Kidney epithelial cell (primary cell): Measurements from ENCODE around the gene SIGLEC5. TPM values are rescaled to one million over a fixed set of nuclear protein-coding genes. Genes with fewer than 3 reads are reported as not detected.
A peak's percentile ranks its signal among the peaks of the same experiment; 100 is the strongest.

Source experiments
- DNase-seq: peaks from one replicate; pipeline ENCODE4 v3.0.0-alpha.2; 2010; ENCODE audit warnings: low read depth
- H3K27me3 ChIP-seq: 2 replicates; pipeline ENCODE4 v1.6.0; 2011; ENCODE audit warnings: low read length; ENCODE audit not compliant: control insufficient read depth, insufficient read depth
- H3K36me3 ChIP-seq: 2 replicates; pipeline ENCODE4 v1.5.1; 2011; ENCODE audit warnings: low read length; ENCODE audit not compliant: control insufficient read depth, insufficient read depth
- H3K4me3 ChIP-seq: 2 replicates; pipeline ENCODE4 v1.5.1; 2011; ENCODE audit warnings: low read depth, mild to moderate bottlenecking, control low read depth, low read length
- total RNA-seq: library from RNA; depleted of rRNA; stranded (reverse); fragments of >200 nt; gene quantifications from 2 replicates; pipeline ENCODE4 v1.2.3, GENCODE V29; 2015
- TF ChIP-seq, protein P1 (sequence below): IDR thresholded peaks from 2 replicates; pipeline ENCODE4 v1.5.1; 2011; ENCODE audit warnings: mild to moderate bottlenecking, moderate library complexity, low read length, control low read depth, inconsistent platforms; ENCODE audit not compliant: insufficient read depth, poor library complexity, severe bottlenecking

SIGLEC5 gene
- total RNA-seq, 1 donor from 2014 or later: not detected

- H3K4me3 ChIP-seq: no peak overlapping the region
- no peaks in the 10 kb centered on the region for H3K27me3 ChIP-seq
- no peaks in the 10 kb centered on the region for H3K36me3 ChIP-seq
- TF ChIP-seq, protein P1, sequence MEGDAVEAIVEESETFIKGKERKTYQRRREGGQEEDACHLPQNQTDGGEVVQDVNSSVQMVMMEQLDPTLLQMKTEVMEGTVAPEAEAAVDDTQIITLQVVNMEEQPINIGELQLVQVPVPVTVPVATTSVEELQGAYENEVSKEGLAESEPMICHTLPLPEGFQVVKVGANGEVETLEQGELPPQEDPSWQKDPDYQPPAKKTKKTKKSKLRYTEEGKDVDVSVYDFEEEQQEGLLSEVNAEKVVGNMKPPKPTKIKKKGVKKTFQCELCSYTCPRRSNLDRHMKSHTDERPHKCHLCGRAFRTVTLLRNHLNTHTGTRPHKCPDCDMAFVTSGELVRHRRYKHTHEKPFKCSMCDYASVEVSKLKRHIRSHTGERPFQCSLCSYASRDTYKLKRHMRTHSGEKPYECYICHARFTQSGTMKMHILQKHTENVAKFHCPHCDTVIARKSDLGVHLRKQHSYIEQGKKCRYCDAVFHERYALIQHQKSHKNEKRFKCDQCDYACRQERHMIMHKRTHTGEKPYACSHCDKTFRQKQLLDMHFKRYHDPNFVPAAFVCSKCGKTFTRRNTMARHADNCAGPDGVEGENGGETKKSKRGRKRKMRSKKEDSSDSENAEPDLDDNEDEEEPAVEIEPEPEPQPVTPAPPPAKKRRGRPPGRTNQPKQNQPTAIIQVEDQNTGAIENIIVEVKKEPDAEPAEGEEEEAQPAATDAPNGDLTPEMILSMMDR: no peak
- DNase-seq: no peak
Measured at GRCh38 chr19:51663650-51664049, 33.4 kb upstream of the SIGLEC5 start.

- peak; percentile 12 for DNase-seq
- Histone ChIP-seq H3K27me3 (no peaks in the 10 kb centered on the region), H3K4me3 (no peak overlapping the region), H3K36me3 (no peaks in the 10 kb centered on the region)
- TF ChIP-seq, protein P1: peak; percentile 71
Measured at GRCh38 chr19:51660975-51661600, 30.9 kb upstream of the SIGLEC5 start.

DNA sequence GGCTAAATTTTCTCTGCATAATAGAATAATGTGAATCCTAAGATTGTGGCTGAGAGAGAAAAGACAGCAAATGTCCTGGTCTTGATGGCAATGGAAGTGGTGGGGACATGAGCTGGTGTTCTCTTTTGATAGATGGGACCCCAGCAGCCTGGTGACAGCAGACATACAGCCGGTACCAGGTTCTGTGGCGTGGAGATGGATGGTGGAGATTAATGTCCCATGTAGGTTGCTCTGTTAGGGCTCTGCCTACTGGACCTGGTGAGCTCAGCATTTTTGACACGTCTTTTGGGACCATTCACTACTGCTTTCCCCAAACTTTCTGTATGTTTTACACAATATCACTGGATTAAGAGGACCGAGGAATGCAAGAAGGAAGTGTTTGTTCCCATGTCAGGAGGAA lies 24.6 kb upstream of the SIGLEC5 start:
- H3K36me3 ChIP-seq: no peaks in the 10 kb centered on the region
- TF ChIP-seq, protein P1: no peak
- DNase-seq: no peak
- H3K27me3 ChIP-seq: no peaks in the 10 kb centered on the region
- no peak overlapping the region for H3K4me3 ChIP-seq

GRCh38 chr19:51653162-51653561 lies 23.0 kb upstream of the SIGLEC5 start:
- no peaks in the 10 kb centered on the region for H3K36me3 ChIP-seq
- no peak for DNase-seq
- no peaks in the 10 kb centered on the region for H3K27me3 ChIP-seq
- TF ChIP-seq, protein P1: no peak
- no peak overlapping the region for H3K4me3 ChIP-seq

DNA sequence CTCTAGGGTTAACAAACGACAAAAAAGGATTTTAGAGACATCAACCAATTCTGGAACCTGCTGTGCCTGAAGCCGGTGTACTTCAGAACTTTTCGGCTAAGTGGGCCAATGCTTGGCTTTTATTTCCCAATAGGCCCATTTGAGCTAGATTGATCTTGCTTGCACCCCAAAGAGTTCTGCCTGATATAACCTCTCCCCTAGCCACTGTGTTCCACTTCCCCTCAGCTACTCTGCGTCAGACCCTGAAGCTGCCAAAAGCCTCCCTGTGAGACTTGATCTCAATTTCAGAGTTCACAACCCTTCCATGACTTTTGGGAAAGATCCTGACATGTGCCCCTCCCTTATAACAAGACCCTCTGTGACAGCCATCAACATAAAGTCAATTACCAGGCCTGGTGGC lies 22.1 kb upstream of the SIGLEC5 start:
- TF ChIP-seq, protein P1: no peak
- no peaks in the 10 kb centered on the region for H3K36me3 ChIP-seq
- no peak for DNase-seq
- H3K27me3 ChIP-seq: no peaks in the 10 kb centered on the region
- no peak overlapping the region for H3K4me3 ChIP-seq

GRCh38 chr19:51651216-51651846 lies 21.1 kb upstream of the SIGLEC5 start:
- Histone ChIP-seq H3K27me3 (no peaks in the 10 kb centered on the region), H3K36me3 (no peaks in the 10 kb centered on the region), H3K4me3 (no peak overlapping the region)
- TF ChIP-seq, protein P1: no peak
- no peak for DNase-seq
